Osteoblast (primary cell): ENCODE measurements around the gene COLEC12. TPM values are rescaled to one million over a fixed set of nuclear protein-coding genes. Genes with fewer than 3 reads are reported as not detected.

ENCODE experiments used
- DNase-seq: peaks from one replicate; pipeline ENCODE4 v3.0.0; 2011; ENCODE audit warnings: low spot score, mixed read lengths; ENCODE audit not compliant: insufficient read length; ENCODE audit errors: missing footprints
- H2AFZ ChIP-seq: 2 replicates; pipeline ENCODE4 v1.6.0; 2011; ENCODE audit warnings: mild to moderate bottlenecking, low read length
- H3K27ac ChIP-seq: 2 replicates; pipeline ENCODE4 v1.5.1; 2011; ENCODE audit warnings: mild to moderate bottlenecking, low read depth, low read length, moderate library complexity
- H3K27me3 ChIP-seq: 2 replicates; pipeline ENCODE4 v1.6.0; 2012; ENCODE audit warnings: mild to moderate bottlenecking, control low read depth, inconsistent platforms, low read length, moderate library complexity; ENCODE audit not compliant: insufficient read depth
- H3K36me3 ChIP-seq: 2 replicates; pipeline ENCODE4 v1.5.1; 2011; ENCODE audit warnings: mild to moderate bottlenecking, low read length, control low read depth, moderate library complexity; ENCODE audit not compliant: insufficient read depth
- H3K4me1 ChIP-seq: 2 replicates; pipeline ENCODE4 v1.5.1; 2011; ENCODE audit warnings: mild to moderate bottlenecking, low read length, control low read depth, moderate library complexity; ENCODE audit not compliant: insufficient read depth
- H3K4me2 ChIP-seq: 2 replicates; pipeline ENCODE4 v1.6.0; 2011; ENCODE audit warnings: mild to moderate bottlenecking, low read length; ENCODE audit not compliant: insufficient read depth
- H3K4me3 ChIP-seq: fragments of 200-600 bp; sonication (generic); 3 replicates; pipeline ENCODE4 v1.5.1; 2012; ENCODE audit warnings: mild to moderate bottlenecking, low read length, inconsistent platforms; ENCODE audit not compliant: insufficient read depth
- H3K79me2 ChIP-seq: 2 replicates; pipeline ENCODE4 v1.6.0; 2012; ENCODE audit warnings: mild to moderate bottlenecking, low read length, control low read depth, inconsistent platforms; ENCODE audit not compliant: insufficient read depth
- H3K9me3 ChIP-seq: 2 replicates; pipeline ENCODE4 v1.5.1; 2011; ENCODE audit warnings: low read depth, low read length, control low read depth
- H4K20me1 ChIP-seq: 2 replicates; pipeline ENCODE4 v1.6.0; 2012; ENCODE audit warnings: mild to moderate bottlenecking, low read length, control low read depth; ENCODE audit not compliant: insufficient read depth
- CTCF ChIP-seq: IDR thresholded peaks from 2 replicates; pipeline ENCODE4 v1.5.1; 2011; ENCODE audit warnings: mild to moderate bottlenecking, low read depth, low read length, moderate library complexity; ENCODE audit errors: extremely low read depth
- total RNA-seq: library from RNA; depleted of rRNA; stranded (reverse); fragments of >200 nt; gene quantifications from 2 replicates; pipeline ENCODE4 v1.2.3, GENCODE V29; 2012

COLEC12 gene
- total RNA-seq, 1 donor, result 38.0 TPM

GRCh38 chr18:267380-267687 is 233.2 kb downstream of the COLEC12 start:
- no peak for TF ChIP-seq CTCF
- Histone ChIP-seq H3K27me3 (no peaks in the 10 kb centered on the region), H4K20me1 (no peaks in the 10 kb centered on the region), H3K36me3 (peaks cover 17% of the 10 kb centered on the region), H3K4me3 (peak overlapping the region; percentile 92), H2AFZ (peak overlapping the region; percentile 93), H3K9me3 (no peaks in the 10 kb centered on the region), H3K27ac (peak overlapping the region; percentile 97), H3K4me2 (peak overlapping the region; percentile 100), H3K4me1 (peaks cover 11% of the 10 kb centered on the region), H3K79me2 (peaks cover 25% of the 10 kb centered on the region)
- peak; percentile 68 for DNase-seq

Other genes starting within 250 kb of the COLEC12 start
- gene THOC1, start 232.7 kb downstream of the COLEC12 start, total RNA-seq, result 43.1 and 52.5 TPM in 2 replicates
- not detected in 2 replicates for gene CETN1, start 79.7 kb upstream of the COLEC12 start, total RNA-seq
- gene CLUL1, start 96.3 kb upstream of the COLEC12 start, total RNA-seq, result 0.72 TPM in 1 of 2 replicates, not detected in the other
- 4.7 and 5.3 TPM in 2 replicates for gene TYMS, start 157.0 kb upstream of the COLEC12 start, total RNA-seq
- gene ENOSF1, start 211.9 kb upstream of the COLEC12 start, total RNA-seq, result 47.0 and 56.3 TPM in 2 replicates